Liver (tissue), 3 donors: ENCODE measurements around the gene WLS.

Source experiments
- EGR1 ChIP-seq, 2 donors: IDR thresholded peaks; 2 replicates each; pipeline ENCODE4 v1.6.1; 2016 to 2018; ENCODE audit warnings: antibody characterized with exemption in 2 of 2, low read depth in 2 of 2
- HNF4G ChIP-seq: IDR thresholded peaks from 2 replicates; pipeline ENCODE4 v1.6.1; 2016; ENCODE audit warnings: antibody characterized with exemption
- SP1 ChIP-seq: IDR thresholded peaks from 2 replicates; pipeline ENCODE4 v1.6.1; 2018; ENCODE audit warnings: antibody characterized with exemption, mild to moderate bottlenecking
- TAF1 ChIP-seq: conservative IDR thresholded peaks from 2 replicates; pipeline ENCODE4 v1.6.1; 2016; ENCODE audit warnings: antibody characterized with exemption, mild to moderate bottlenecking
- YY1 ChIP-seq: IDR thresholded peaks from 2 replicates; pipeline ENCODE4 v1.6.1; 2016; ENCODE audit warnings: antibody characterized with exemption, mild to moderate bottlenecking
- TF ChIP-seq, protein P1 (sequence below): fragments of 150-350 bp; IDR thresholded peaks from 2 replicates; pipeline ENCODE4 v1.5.1; 2017; ENCODE audit warnings: improper control_type of control experiment, low read depth, low read length; ENCODE audit not compliant: missing input control
- TF ChIP-seq, protein P2 (sequence below): IDR thresholded peaks from 2 replicates; pipeline ENCODE4 v1.6.1; 2016; ENCODE audit warnings: antibody characterized with exemption, mild to moderate bottlenecking
- TF ChIP-seq, protein P3 (sequence below): IDR thresholded peaks from 2 replicates; pipeline ENCODE4 v1.6.1; 2016; ENCODE audit warnings: antibody characterized with exemption
- TF ChIP-seq, protein P4 (sequence below): IDR thresholded peaks from 2 replicates; pipeline ENCODE4 v1.6.1; 2016; ENCODE audit warnings: antibody characterized with exemption
- donor health status: healthy.
- donor health status: healthy.

DNA sequence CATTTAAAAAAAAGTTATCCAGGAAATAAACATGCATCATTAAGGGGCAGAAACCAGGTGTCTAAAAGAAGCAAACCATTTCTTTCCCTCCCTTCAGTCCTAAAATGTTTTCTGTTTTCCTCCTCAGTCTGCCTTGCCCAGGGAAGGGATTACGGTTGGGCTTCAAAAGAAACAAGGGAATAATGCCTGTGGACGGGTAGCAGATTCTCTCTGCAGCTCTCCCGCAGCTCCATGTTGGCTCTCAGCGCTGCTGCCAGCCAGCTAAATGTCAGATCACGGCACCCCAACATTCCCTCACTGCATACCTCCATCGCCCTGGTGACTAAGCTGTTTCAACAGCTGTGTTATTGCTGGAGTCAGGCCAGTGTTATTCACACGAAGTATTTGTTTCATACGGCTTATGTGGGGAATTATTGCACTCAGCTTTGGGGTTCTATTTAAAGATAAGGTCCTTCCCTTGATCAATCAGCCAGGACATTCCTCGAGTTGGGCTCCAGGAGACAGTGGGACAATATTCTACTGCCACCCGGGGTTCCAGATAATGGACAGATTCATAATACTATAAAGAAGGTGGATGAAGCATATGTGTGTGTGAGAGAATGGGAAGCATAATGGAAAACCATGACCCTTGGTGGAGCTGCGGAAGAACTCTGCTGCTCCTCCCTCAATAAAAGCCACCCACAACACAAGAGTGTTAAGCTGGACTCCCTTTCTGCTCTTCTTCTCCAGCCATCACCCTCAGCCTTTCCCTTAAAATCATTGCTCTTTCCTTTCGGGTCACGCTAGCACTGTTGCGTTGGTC is 58.2 kb downstream of the WLS start:
- TF ChIP-seq, protein P1, sequence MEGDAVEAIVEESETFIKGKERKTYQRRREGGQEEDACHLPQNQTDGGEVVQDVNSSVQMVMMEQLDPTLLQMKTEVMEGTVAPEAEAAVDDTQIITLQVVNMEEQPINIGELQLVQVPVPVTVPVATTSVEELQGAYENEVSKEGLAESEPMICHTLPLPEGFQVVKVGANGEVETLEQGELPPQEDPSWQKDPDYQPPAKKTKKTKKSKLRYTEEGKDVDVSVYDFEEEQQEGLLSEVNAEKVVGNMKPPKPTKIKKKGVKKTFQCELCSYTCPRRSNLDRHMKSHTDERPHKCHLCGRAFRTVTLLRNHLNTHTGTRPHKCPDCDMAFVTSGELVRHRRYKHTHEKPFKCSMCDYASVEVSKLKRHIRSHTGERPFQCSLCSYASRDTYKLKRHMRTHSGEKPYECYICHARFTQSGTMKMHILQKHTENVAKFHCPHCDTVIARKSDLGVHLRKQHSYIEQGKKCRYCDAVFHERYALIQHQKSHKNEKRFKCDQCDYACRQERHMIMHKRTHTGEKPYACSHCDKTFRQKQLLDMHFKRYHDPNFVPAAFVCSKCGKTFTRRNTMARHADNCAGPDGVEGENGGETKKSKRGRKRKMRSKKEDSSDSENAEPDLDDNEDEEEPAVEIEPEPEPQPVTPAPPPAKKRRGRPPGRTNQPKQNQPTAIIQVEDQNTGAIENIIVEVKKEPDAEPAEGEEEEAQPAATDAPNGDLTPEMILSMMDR = no peak
- TF ChIP-seq YY1 (no peak), HNF4G (no peak), SP1 (no peak), TAF1 (no peak), EGR1 (IDR thresholded peaks at IDR 0.05; ENCODE audit: low read depth in 2 of 2) (no peak)
- TF ChIP-seq, protein P2, sequence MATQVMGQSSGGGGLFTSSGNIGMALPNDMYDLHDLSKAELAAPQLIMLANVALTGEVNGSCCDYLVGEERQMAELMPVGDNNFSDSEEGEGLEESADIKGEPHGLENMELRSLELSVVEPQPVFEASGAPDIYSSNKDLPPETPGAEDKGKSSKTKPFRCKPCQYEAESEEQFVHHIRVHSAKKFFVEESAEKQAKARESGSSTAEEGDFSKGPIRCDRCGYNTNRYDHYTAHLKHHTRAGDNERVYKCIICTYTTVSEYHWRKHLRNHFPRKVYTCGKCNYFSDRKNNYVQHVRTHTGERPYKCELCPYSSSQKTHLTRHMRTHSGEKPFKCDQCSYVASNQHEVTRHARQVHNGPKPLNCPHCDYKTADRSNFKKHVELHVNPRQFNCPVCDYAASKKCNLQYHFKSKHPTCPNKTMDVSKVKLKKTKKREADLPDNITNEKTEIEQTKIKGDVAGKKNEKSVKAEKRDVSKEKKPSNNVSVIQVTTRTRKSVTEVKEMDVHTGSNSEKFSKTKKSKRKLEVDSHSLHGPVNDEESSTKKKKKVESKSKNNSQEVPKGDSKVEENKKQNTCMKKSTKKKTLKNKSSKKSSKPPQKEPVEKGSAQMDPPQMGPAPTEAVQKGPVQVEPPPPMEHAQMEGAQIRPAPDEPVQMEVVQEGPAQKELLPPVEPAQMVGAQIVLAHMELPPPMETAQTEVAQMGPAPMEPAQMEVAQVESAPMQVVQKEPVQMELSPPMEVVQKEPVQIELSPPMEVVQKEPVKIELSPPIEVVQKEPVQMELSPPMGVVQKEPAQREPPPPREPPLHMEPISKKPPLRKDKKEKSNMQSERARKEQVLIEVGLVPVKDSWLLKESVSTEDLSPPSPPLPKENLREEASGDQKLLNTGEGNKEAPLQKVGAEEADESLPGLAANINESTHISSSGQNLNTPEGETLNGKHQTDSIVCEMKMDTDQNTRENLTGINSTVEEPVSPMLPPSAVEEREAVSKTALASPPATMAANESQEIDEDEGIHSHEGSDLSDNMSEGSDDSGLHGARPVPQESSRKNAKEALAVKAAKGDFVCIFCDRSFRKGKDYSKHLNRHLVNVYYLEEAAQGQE = no peak
- TF ChIP-seq, protein P3, sequence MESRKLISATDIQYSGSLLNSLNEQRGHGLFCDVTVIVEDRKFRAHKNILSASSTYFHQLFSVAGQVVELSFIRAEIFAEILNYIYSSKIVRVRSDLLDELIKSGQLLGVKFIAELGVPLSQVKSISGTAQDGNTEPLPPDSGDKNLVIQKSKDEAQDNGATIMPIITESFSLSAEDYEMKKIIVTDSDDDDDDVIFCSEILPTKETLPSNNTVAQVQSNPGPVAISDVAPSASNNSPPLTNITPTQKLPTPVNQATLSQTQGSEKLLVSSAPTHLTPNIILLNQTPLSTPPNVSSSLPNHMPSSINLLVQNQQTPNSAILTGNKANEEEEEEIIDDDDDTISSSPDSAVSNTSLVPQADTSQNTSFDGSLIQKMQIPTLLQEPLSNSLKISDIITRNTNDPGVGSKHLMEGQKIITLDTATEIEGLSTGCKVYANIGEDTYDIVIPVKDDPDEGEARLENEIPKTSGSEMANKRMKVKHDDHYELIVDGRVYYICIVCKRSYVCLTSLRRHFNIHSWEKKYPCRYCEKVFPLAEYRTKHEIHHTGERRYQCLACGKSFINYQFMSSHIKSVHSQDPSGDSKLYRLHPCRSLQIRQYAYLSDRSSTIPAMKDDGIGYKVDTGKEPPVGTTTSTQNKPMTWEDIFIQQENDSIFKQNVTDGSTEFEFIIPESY = no peak
- TF ChIP-seq, protein P4, sequence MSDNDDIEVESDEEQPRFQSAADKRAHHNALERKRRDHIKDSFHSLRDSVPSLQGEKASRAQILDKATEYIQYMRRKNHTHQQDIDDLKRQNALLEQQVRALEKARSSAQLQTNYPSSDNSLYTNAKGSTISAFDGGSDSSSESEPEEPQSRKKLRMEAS = no peak
